Activated CD4-positive, alpha-beta T cell treated with anti-CD3 and anti-CD28 coated beads for 48 hours (primary cell): ENCODE results near the gene CDT1.
"Not testable (repeated sequence)": the region's sequence is repeated elsewhere in the genome, so short reads cannot be mapped to it uniquely, and the experiment has no call there.

ENCODE experiments used
- DNase-seq: peaks from one replicate; pipeline ENCODE4 v3.0.0-alpha.2; 2020

Gene CDT1

GRCh38 chr16:88784074-88784855, 19.3 kb upstream of the CDT1 start:
- DNase-seq: peak; percentile 66

GRCh38 chr16:88784856-88785105, 18.8 kb upstream of the CDT1 start:
- no peak for DNase-seq

GRCh38 chr16:88785106-88785924, 18.3 kb upstream of the CDT1 start, which contains the start of gene PIEZO1:
PIEZO1 (minus strand) TSS chr16:88785220; CDS start chr16:88784964, 256 bp downstream.
- peak; percentile 81 for DNase-seq

GRCh38 chr16:88787579-88788314, 15.8 kb upstream of the CDT1 start:
- DNase-seq: no peak

- not testable (repeated sequence) for DNase-seq
These were observed 14.8 kb upstream of the CDT1 start for GRCh38 chr16:88788749-88789148.

- no peak for DNase-seq
These were observed 14.0 kb upstream of the CDT1 start for GRCh38 chr16:88789594-88789993.

GRCh38 chr16:88790312-88791211, 13.0 kb upstream of the CDT1 start:
- peak; percentile 73 for DNase-seq

GRCh38 chr16:88792078-88792550, 11.5 kb upstream of the CDT1 start:
- DNase-seq: no peak

- no peak for DNase-seq
These were observed 10.8 kb upstream of the CDT1 start for GRCh38 chr16:88792668-88793250.

GRCh38 chr16:88793251-88793954, 10.2 kb upstream of the CDT1 start:
- DNase-seq: no peak

- no peak for DNase-seq
These were observed 7.3 kb upstream of the CDT1 start for GRCh38 chr16:88796278-88796677.

GRCh38 chr16:88798073-88798472, 5.5 kb upstream of the CDT1 start:
- DNase-seq: no peak

GRCh38 chr16:88798772-88799455, 4.7 kb upstream of the CDT1 start:
- DNase-seq: no peak

- DNase-seq: peak; percentile 46
These were observed 3.9 kb upstream of the CDT1 start for GRCh38 chr16:88799569-88800276.

- DNase-seq: no peak
These were observed 3.4 kb upstream of the CDT1 start for GRCh38 chr16:88800277-88800592.

GRCh38 chr16:88804173-88804551, 573 bp downstream of the CDT1 start:
- DNase-seq: peak; percentile 26

GRCh38 chr16:88804552-88805339, 1.2 kb downstream of the CDT1 start:
- peak; percentile 71 for DNase-seq

- no peak for DNase-seq
These were observed 1.7 kb downstream of the CDT1 start for GRCh38 chr16:88805340-88805715.

- no peak for DNase-seq
These were observed 2.4 kb downstream of the CDT1 start for GRCh38 chr16:88805887-88806393.
